C4-2B (cell line): ENCODE measurements around the gene CAMKK1.

Experiments
- ZFX ChIP-seq: fragments of 450-650 bp; IDR thresholded peaks from 2 replicates; pipeline ENCODE4 v1.6.1; 2017
- TF ChIP-seq, protein P1 (sequence below): fragments of 450-650 bp; conservative IDR thresholded peaks from 2 replicates; pipeline ENCODE4 v1.5.1; 2017; ENCODE audit warnings: mild to moderate bottlenecking

DNA sequence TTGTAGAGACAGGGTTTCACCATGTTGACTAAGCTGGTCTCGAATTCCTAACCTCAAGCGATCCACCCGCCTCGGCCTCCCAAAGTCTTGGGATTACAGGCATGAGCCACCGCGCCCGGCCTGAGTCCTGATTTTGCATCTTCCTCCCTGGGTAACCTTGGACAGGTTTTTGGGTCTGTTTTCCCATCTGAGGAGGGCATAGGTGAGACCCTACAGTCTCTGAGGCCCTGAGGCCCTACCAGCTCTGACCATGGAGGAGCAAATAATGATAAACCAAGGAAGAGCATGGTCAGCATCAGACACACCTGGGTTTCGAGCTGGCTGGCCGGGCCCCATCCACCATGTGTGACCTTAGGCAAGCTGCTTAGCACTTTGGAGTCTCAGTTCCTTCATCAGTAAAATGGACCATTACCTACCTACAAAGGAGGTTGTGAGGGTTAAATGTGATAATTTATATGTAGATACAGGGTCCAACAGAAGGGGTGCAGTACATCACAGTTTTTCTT is 45.6 kb downstream of the CAMKK1 start:
- TF ChIP-seq, protein P1, sequence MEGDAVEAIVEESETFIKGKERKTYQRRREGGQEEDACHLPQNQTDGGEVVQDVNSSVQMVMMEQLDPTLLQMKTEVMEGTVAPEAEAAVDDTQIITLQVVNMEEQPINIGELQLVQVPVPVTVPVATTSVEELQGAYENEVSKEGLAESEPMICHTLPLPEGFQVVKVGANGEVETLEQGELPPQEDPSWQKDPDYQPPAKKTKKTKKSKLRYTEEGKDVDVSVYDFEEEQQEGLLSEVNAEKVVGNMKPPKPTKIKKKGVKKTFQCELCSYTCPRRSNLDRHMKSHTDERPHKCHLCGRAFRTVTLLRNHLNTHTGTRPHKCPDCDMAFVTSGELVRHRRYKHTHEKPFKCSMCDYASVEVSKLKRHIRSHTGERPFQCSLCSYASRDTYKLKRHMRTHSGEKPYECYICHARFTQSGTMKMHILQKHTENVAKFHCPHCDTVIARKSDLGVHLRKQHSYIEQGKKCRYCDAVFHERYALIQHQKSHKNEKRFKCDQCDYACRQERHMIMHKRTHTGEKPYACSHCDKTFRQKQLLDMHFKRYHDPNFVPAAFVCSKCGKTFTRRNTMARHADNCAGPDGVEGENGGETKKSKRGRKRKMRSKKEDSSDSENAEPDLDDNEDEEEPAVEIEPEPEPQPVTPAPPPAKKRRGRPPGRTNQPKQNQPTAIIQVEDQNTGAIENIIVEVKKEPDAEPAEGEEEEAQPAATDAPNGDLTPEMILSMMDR, result no peak
- no peak for TF ChIP-seq ZFX
